Measurements from ENCODE around the gene FREM2. TPM values are rescaled to one million over a fixed set of nuclear protein-coding genes. Genes with fewer than 3 reads are reported as not detected.

FREM2 gene
- polyA plus RNA-seq, 3 donors from 2014 or later, result not detected

DNA sequence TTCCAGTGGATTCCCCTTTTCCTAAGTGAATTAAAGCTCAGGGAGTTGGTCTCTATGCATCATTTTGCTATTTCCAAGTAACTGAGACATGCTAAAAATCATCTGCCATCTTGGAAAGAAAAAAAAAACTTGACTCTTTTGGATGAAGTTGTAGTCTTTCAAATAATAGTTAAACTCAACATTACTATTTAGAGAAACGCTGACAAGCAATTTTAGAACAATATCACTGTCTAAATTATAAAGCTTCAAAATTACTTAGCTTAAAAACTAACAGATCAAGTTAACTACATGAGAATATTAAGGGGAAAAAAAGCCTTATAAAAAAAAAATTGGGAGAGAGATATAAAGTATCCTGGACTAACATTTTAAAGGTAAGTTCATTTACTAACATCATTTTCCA lies 235.3 kb downstream of the FREM2 start:
- no peaks in the 10 kb centered on the region for H3K4me1 Mint-ChIP-seq
- H3K27ac Mint-ChIP-seq, result no peak overlapping the region
- H3K9me3 Mint-ChIP-seq, result peaks cover 0 to 3% (median 0%) of the 10 kb centered on the region in 6 donors
- peaks cover 0 to 20% (median 1%) of the 10 kb centered on the region in 3 donors for H3K27me3 Mint-ChIP-seq (ENCODE audit: low read depth in 3 of 3)
- H3K4me3 Mint-ChIP-seq, result no peak overlapping the region
- DNase-seq, result no peak
- no peaks in the 10 kb centered on the region for H3K36me3 Mint-ChIP-seq

DNA sequence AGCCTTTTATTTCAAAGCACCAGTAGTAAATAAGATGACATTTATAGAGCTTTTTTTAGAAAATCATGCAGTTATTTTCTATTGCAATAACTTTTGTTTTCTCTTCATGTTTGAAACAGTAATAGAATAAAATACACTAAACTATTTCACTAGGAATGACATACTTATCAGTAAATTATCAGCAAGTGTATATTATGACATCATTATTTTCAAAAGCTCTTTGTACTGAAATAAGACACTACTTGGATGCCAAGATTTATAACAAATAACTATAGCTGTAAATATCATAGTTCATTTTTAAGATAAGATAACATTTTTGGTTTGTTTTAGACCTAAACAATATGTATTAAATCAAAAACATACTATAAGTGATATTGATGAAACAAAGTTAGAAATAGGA lies 246.9 kb downstream of the FREM2 start:
- H3K27ac Mint-ChIP-seq, result no peak overlapping the region
- H3K4me3 Mint-ChIP-seq, result no peak overlapping the region
- no peak for DNase-seq
- peaks cover 0 to 2% (median 1%) of the 10 kb centered on the region in 3 donors for H3K27me3 Mint-ChIP-seq (ENCODE audit: low read depth in 3 of 3)
- no peaks in the 10 kb centered on the region for H3K36me3 Mint-ChIP-seq
- H3K9me3 Mint-ChIP-seq, result peaks cover 0 to 4% (median under 1%) of the 10 kb centered on the region in 6 donors
- H3K4me1 Mint-ChIP-seq, result no peaks in the 10 kb centered on the region
